Osteocyte (in vitro differentiated cells): ENCODE measurements around the gene EFR3B. TPM values are rescaled to one million over a fixed set of nuclear protein-coding genes. Genes with fewer than 3 reads are reported as not detected.
"Not testable (repeated sequence)": the region's sequence is repeated elsewhere in the genome, so short reads cannot be mapped to it uniquely, and the experiment has no call there.

Experiments used
- DNase-seq: peaks from one replicate; pipeline ENCODE4 v3.0.0; 2021; ENCODE audit warnings: mixed read lengths; ENCODE audit not compliant: unreplicated experiment; ENCODE audit errors: extremely low spot score
- H3K27ac Mint-ChIP-seq: one replicate; pipeline ENCODE4 v1.8.0; 2021; ENCODE audit warnings: mild to moderate bottlenecking, mixed read lengths; ENCODE audit not compliant: unreplicated experiment
- H3K27me3 Mint-ChIP-seq: one replicate; pipeline ENCODE4 v1.8.0; 2021; ENCODE audit warnings: mixed read lengths; ENCODE audit not compliant: unreplicated experiment
- H3K36me3 Mint-ChIP-seq: one replicate; pipeline ENCODE4 v1.8.0; 2021; ENCODE audit warnings: mixed read lengths; ENCODE audit not compliant: unreplicated experiment
- H3K4me1 Mint-ChIP-seq: one replicate; pipeline ENCODE4 v1.8.0; 2021; ENCODE audit warnings: mixed read lengths; ENCODE audit not compliant: unreplicated experiment
- H3K4me3 Mint-ChIP-seq: one replicate; pipeline ENCODE4 v1.8.0; 2021; ENCODE audit warnings: mild to moderate bottlenecking, moderate library complexity, mixed read lengths; ENCODE audit not compliant: unreplicated experiment
- H3K9me3 Mint-ChIP-seq: one replicate; pipeline ENCODE4 v1.8.0; 2021; ENCODE audit warnings: mixed read lengths; ENCODE audit not compliant: unreplicated experiment
- CTCF ChIP-seq: fragments of 200-600 bp; sonication (generic); IDR thresholded peaks from 2 replicates; pipeline ENCODE4 v1.5.0; 2021; ENCODE audit warnings: antibody characterized with exemption, mild to moderate bottlenecking, moderate library complexity
- total RNA-seq: library from RNA; stranded (reverse); gene quantifications from 2 replicates; pipeline ENCODE4 v1.2.1, GENCODE V29; 2021

EFR3B gene
- total RNA-seq, 1 donor from 2014 or later, result 1.3 TPM

- H3K4me1 Mint-ChIP-seq, result no peaks in the 10 kb centered on the region
Observed at GRCh38 chr2:25123682-25124081, 81.8 kb downstream of the EFR3B start.

GRCh38 chr2:25125189-25125588 is 83.3 kb downstream of the EFR3B start:
- Mint-ChIP-seq H3K27me3 (no peaks in the 10 kb centered on the region), H3K4me1 (no peaks in the 10 kb centered on the region), H3K4me3 (no peak overlapping the region), H3K9me3 (no peaks in the 10 kb centered on the region), H3K36me3 (no peaks in the 10 kb centered on the region), H3K27ac (no peak overlapping the region)
- TF ChIP-seq CTCF, result no peak
- no peak for DNase-seq

More at GRCh38 chr2:25123682-25124081, 81.8 kb downstream of the EFR3B start:
- no peak for TF ChIP-seq CTCF
- no peak for DNase-seq
- no peak overlapping the region for H3K27ac Mint-ChIP-seq
- H3K27me3 Mint-ChIP-seq, result no peaks in the 10 kb centered on the region
- H3K36me3 Mint-ChIP-seq, result no peaks in the 10 kb centered on the region
- no peak overlapping the region for H3K4me3 Mint-ChIP-seq
- no peaks in the 10 kb centered on the region for H3K9me3 Mint-ChIP-seq

- Mint-ChIP-seq H3K27ac (no peak overlapping the region), H3K27me3 (no peaks in the 10 kb centered on the region), H3K9me3 (no peaks in the 10 kb centered on the region), H3K4me1 (no peaks in the 10 kb centered on the region), H3K36me3 (no peaks in the 10 kb centered on the region), H3K4me3 (no peak overlapping the region)
- DNase-seq, result no peak
- no peak for TF ChIP-seq CTCF
Observed at GRCh38 chr2:25125976-25126375, 84.1 kb downstream of the EFR3B start.

GRCh38 chr2:25127071-25127470 is 85.2 kb downstream of the EFR3B start:
- H3K4me3 Mint-ChIP-seq, H3K36me3 Mint-ChIP-seq, H3K27me3 Mint-ChIP-seq, H3K4me1 Mint-ChIP-seq, DNase-seq, H3K9me3 Mint-ChIP-seq, H3K27ac Mint-ChIP-seq: not testable (repeated sequence)

GRCh38 chr2:25127646-25128045 is 85.8 kb downstream of the EFR3B start:
- no peak overlapping the region for H3K27ac Mint-ChIP-seq
- no peaks in the 10 kb centered on the region for H3K27me3 Mint-ChIP-seq
- H3K36me3 Mint-ChIP-seq, result no peaks in the 10 kb centered on the region
- TF ChIP-seq CTCF, result no peak
- H3K4me1 Mint-ChIP-seq, result no peaks in the 10 kb centered on the region
- H3K4me3 Mint-ChIP-seq, result no peak overlapping the region
- H3K9me3 Mint-ChIP-seq, result no peaks in the 10 kb centered on the region
- no peak for DNase-seq

- no peaks in the 10 kb centered on the region for H3K36me3 Mint-ChIP-seq
- H3K4me1 Mint-ChIP-seq, result no peaks in the 10 kb centered on the region
- no peaks in the 10 kb centered on the region for H3K27me3 Mint-ChIP-seq
- TF ChIP-seq CTCF, result no peak
- H3K27ac Mint-ChIP-seq, result no peak overlapping the region
- no peak overlapping the region for H3K4me3 Mint-ChIP-seq
- DNase-seq, result no peak
- H3K9me3 Mint-ChIP-seq, result no peaks in the 10 kb centered on the region
Observed at GRCh38 chr2:25129901-25130520, 88.1 kb downstream of the EFR3B start.
